ENCODE measurements around the gene CERS5. TPM values are rescaled to one million over a fixed set of nuclear protein-coding genes. Genes with fewer than 3 reads are reported as not detected.

The CERS5 gene
- polyA plus RNA-seq, 1 donor (not counting 4 experiments of a cell fraction or from before 2014, with no cell fraction given), result 72.3 TPM

DNA sequence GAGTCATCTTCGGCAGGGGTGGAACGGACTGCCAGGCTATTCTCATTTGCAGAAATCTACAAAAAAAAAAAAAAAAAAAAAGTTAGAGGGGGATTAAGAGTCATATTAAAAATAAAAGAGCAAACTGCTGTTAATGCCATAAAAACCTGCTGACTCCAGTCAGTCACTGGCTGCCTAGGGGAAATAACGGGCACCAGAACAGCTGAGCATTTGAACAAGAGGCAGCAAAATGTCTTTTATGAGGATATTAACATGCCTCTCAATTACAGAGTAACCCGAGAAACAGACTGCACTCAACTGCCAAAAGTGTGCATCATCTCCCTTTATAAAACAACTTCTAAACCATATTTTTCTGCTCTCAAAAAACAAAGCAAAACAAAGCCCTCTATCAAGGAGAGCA lies 28.7 kb upstream of the CERS5 start:
- Histone ChIP-seq H4K20me1 (ENCODE audit: control insufficient read depth, extremely low read depth, insufficient read depth, low read length) (no peaks in the 10 kb centered on the region), H3K36me3 (ENCODE audit: control insufficient read depth in 2 of 2, extremely low read depth in 1 of 2, insufficient read depth in 2 of 2, low read length in 2 of 2) (peaks cover 34 to 45% of the 10 kb centered on the region in 2 experiments), H3K4me1 (ENCODE audit: control insufficient read depth, extremely low read depth, insufficient read depth, low read length) (peaks cover 3% of the 10 kb centered on the region), H3K9me3 (ENCODE audit: control insufficient read depth, low read depth, low read length) (no peaks in the 10 kb centered on the region), H3K27ac (ENCODE audit: control insufficient read depth, insufficient read depth, low read length) (no peak overlapping the region), H3K27me3 (ENCODE audit: control insufficient read depth, extremely low read depth, insufficient read depth, low read length) (no peaks in the 10 kb centered on the region), H3K4me2 (ENCODE audit: control insufficient read depth, extremely low read depth, insufficient read depth, low read depth, low read length) (no peak overlapping the region), H3K9ac (ENCODE audit: control insufficient read depth, extremely low read depth, insufficient read depth, low read length) (no peak overlapping the region), H3K4me3 (ENCODE audit: control insufficient read depth in 2 of 3, extremely low read depth in 1 of 3, insufficient read depth in 2 of 3, low read depth in 1 of 3, low read length in 3 of 3) (no peak overlapping the region), H3K79me2 (ENCODE audit: control insufficient read depth, insufficient read depth, low read length) (peaks cover 68% of the 10 kb centered on the region), H2AFZ (ENCODE audit: control insufficient read depth, low read length) (no peak overlapping the region), H3K9me1 (ENCODE audit: control insufficient read depth, extremely low read depth, insufficient read depth, low read length) (no peaks in the 10 kb centered on the region)
- FAIRE-seq, result no peak
- dilution Hi-C loops (cut with MboI; ENCODE audit: extremely low pct_ligation_motif_present, low sequenced_read_pairs), result no loop called here
- no peak for DNase-seq (ENCODE audit: low read depth, low spot score)
- TF ChIP-seq, protein P1, sequence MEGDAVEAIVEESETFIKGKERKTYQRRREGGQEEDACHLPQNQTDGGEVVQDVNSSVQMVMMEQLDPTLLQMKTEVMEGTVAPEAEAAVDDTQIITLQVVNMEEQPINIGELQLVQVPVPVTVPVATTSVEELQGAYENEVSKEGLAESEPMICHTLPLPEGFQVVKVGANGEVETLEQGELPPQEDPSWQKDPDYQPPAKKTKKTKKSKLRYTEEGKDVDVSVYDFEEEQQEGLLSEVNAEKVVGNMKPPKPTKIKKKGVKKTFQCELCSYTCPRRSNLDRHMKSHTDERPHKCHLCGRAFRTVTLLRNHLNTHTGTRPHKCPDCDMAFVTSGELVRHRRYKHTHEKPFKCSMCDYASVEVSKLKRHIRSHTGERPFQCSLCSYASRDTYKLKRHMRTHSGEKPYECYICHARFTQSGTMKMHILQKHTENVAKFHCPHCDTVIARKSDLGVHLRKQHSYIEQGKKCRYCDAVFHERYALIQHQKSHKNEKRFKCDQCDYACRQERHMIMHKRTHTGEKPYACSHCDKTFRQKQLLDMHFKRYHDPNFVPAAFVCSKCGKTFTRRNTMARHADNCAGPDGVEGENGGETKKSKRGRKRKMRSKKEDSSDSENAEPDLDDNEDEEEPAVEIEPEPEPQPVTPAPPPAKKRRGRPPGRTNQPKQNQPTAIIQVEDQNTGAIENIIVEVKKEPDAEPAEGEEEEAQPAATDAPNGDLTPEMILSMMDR (optimal IDR thresholded peaks at IDR 0.05 in 1 of 3, IDR thresholded peaks at IDR 0.05 in 1 of 3, conservative IDR thresholded peaks at IDR 0.05 in 1 of 3; ENCODE audit: extremely low read depth in 1 of 3, insufficient read depth in 2 of 3, low read length in 3 of 3), result no peak
- no peak for TF ChIP-seq EZH2 (IDR thresholded peaks at IDR 0.05; ENCODE audit: low read length)

DNA sequence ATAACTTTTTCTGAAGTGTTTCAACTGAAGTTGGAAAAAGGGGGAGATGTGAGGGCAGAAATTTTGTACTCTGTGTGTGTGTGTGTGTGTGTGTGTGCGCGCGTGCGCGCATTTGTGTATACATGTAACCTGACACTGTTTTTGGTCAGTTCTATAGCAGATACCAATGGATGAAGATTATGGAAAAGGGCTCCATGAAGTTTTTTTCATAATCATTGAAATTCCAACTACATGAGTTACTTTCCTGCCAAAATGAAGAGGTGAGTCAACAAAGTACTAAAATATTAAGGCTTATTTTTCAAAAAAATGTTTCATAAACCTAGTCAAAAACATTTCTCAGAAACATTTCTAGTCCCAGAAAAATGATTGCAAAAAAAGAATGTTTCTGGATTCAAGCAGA lies 25.7 kb upstream of the CERS5 start:
- no peak for FAIRE-seq
- no peak overlapping the region for H3K4me3 ChIP-seq (ENCODE audit: control insufficient read depth in 2 of 3, extremely low read depth in 1 of 3, insufficient read depth in 2 of 3, low read depth in 1 of 3, low read length in 3 of 3)
- DNase-seq (ENCODE audit: low read depth, low spot score), result no peak
- no peaks in the 10 kb centered on the region for H3K9me3 ChIP-seq (ENCODE audit: control insufficient read depth, low read depth, low read length)
- no peaks in the 10 kb centered on the region for H4K20me1 ChIP-seq (ENCODE audit: control insufficient read depth, extremely low read depth, insufficient read depth, low read length)
- no peak overlapping the region for H3K9ac ChIP-seq (ENCODE audit: control insufficient read depth, extremely low read depth, insufficient read depth, low read length)
- peaks cover 22% of the 10 kb centered on the region for H3K4me1 ChIP-seq (ENCODE audit: control insufficient read depth, extremely low read depth, insufficient read depth, low read length)
- peaks cover 2% of the 10 kb centered on the region for H3K9me1 ChIP-seq (ENCODE audit: control insufficient read depth, extremely low read depth, insufficient read depth, low read length)
- H2AFZ ChIP-seq (ENCODE audit: control insufficient read depth, low read length), result no peak overlapping the region
- no peaks in the 10 kb centered on the region for H3K27me3 ChIP-seq (ENCODE audit: control insufficient read depth, extremely low read depth, insufficient read depth, low read length)
- no peak overlapping the region for H3K27ac ChIP-seq (ENCODE audit: control insufficient read depth, insufficient read depth, low read length)
- dilution Hi-C loops (cut with MboI; ENCODE audit: extremely low pct_ligation_motif_present, low sequenced_read_pairs), result no loop called here
- TF ChIP-seq EZH2 (IDR thresholded peaks at IDR 0.05; ENCODE audit: low read length), result no peak
- TF ChIP-seq, protein P1 (optimal IDR thresholded peaks at IDR 0.05 in 1 of 3, IDR thresholded peaks at IDR 0.05 in 1 of 3, conservative IDR thresholded peaks at IDR 0.05 in 1 of 3; ENCODE audit: extremely low read depth in 1 of 3, insufficient read depth in 2 of 3, low read length in 3 of 3), result no peak
- peaks cover 33 to 39% of the 10 kb centered on the region in 2 experiments for H3K36me3 ChIP-seq (ENCODE audit: control insufficient read depth in 2 of 2, extremely low read depth in 1 of 2, insufficient read depth in 2 of 2, low read length in 2 of 2)
- H3K79me2 ChIP-seq (ENCODE audit: control insufficient read depth, insufficient read depth, low read length), result peaks cover 55% of the 10 kb centered on the region
- H3K4me2 ChIP-seq (ENCODE audit: control insufficient read depth, extremely low read depth, insufficient read depth, low read depth, low read length), result no peak overlapping the region

Measured in keratinocyte (primary cell).